HG02642 (cell line): ENCODE results near the gene PRCD.
A peak's percentile ranks its signal among the peaks of the same experiment; 100 is the strongest.
"Not testable (repeated sequence)": the region's sequence is repeated elsewhere in the genome, so short reads cannot be mapped to it uniquely, and the experiment has no call there.

Source experiments
- ATAC-seq: cut with Tn5 transposase; IDR thresholded peaks from one replicate; pipeline ENCODE4 v1.9.1; 2021; ENCODE audit warnings: mild to moderate bottlenecking; ENCODE audit not compliant: unreplicated experiment, poor library complexity

PRCD gene

DNA sequence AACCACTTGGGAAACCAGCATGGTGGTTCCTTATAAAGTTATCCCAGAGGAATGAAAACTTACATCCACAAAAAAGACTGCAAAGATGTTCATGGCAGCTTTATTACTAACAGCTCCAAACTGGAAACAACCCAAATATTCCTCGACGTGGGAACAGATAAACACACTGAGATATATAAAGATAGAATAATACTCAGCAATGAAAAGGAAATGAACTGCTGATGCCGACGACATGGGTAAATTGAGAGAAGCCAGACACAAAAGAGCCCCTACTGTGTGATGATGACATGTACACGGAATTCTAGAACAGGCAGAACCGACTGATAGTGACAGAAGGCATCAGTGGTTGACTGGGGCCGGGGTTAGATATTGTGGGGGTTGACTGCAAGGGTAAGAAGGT lies 9.7 kb downstream of the PRCD start:
- no peak for ATAC-seq

- no peak for ATAC-seq
These were observed 11.1 kb downstream of the PRCD start for GRCh38 chr17:76550712-76551615.

- no peak for ATAC-seq
These were observed 11.8 kb downstream of the PRCD start for GRCh38 chr17:76551685-76552084.

DNA sequence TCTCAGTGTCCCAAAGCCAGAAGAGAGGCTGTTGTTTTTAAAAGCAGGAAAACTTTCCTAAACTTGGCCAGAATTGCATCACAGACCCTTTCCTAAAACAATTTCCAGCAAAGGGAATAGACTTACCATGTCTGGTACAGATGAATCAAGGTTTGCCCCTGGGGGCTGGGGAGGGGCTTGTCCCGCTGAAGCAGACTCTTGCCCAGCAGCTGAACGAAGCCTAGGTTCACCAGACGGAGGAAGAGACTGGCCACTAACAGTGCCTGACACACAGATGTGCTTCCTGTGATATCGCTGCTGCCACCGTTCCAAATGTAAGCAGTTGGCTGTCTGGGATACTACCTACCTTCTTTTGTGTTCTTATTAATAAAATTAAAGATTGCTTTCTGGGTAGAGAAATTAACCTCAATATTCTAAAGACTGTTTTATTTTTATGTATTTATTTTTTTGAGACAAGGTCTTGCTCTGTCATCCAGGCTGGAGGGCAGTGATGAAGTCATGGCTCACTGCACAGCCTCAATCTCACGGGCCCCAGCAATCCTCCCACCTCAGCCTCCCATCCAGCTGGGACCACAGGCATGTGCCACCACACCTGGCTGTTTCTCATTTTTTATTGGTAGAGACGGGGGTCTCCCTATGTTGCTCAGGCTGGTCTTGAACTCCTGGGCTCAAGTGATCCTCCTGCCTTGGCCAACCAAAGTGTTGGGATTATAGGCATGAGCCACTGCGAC lies 13.5 kb downstream of the PRCD start:
- ATAC-seq = no peak

GRCh38 chr17:76554131-76554530 lies 14.3 kb downstream of the PRCD start:
- ATAC-seq = no peak

DNA sequence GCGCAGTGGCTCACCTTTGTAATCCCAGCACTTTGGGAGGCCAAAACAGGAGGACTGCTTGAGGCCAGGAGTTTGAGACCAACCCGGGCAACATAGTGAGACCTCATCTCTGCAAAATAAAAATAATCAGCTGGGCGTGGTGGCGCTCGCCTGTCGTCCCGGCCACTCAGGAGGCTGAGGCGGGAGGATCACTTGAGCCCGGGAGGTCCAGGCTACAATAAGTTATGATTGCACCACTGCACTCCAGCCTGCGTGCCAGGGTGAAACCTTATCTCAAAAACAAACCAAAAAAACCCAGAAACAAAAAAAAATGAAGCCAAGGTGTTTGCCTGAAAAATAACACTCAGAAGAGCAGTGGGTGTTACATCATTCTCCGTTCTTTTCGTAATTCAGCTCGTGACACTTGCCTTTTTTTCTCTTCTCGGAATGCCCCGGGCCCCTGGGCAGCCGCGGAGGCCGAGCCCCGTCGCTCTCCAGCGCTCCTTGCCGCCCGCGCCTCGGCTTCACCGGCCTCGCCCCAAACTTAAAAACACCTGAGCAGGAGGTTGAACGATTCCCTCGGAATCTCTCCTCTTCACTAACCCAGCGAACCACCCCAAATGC lies 17.0 kb downstream of the PRCD start:
- peak; percentile 6 for ATAC-seq

- ATAC-seq = peak; percentile 91
These were observed 17.7 kb downstream of the PRCD start for GRCh38 chr17:76557368-76558197.

- ATAC-seq = no peak
These were observed 18.6 kb downstream of the PRCD start for GRCh38 chr17:76558198-76559095.

DNA sequence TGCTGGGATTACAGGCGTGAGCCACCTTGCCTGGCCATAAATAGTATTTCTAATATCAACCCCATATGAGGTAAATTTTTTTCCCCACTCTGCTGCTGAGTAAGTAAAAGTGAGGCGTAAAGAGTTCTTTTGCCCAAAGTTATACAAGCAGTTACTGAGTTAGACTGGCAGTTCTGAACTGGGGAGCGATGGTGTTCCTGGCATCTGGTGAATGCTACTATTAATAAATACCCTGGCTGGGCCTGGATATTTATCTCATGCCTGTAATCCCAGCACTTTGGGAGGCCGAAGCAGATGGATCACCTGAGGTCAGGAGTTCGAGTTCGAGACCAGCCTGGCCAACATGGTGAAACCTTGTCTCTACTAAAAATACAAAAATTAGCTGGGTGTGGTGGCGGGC lies 19.6 kb downstream of the PRCD start:
- not testable (repeated sequence) for ATAC-seq

GRCh38 chr17:76560036-76560876 lies 20.4 kb downstream of the PRCD start:
- ATAC-seq = no peak

GRCh38 chr17:76560877-76561221 lies 21.0 kb downstream of the PRCD start:
- no peak for ATAC-seq

GRCh38 chr17:76561332-76561731 lies 21.5 kb downstream of the PRCD start:
- ATAC-seq = no peak

DNA sequence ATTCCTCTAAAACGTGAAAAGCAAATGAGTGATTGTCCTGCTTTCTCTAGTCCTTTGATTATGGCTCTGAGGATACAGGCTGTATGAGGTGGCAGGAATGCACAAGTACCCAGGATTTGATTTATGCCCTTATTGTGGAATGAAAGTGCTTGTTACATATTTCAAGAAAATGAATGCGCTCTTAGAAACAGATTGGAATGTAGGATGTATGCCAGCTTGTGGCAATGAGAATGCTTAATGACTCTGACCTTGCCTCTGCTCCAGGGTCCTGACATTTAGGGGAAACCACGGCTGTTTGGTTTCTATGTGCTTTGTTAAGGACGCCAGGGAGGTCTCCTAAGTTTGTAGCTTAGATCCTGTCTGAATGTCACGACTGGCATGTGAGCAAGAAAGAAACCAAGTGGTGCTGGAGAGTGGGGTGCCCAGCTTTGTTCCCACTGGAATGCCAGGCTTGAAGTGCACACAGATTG lies 22.0 kb downstream of the PRCD start:
- ATAC-seq = no peak

DNA sequence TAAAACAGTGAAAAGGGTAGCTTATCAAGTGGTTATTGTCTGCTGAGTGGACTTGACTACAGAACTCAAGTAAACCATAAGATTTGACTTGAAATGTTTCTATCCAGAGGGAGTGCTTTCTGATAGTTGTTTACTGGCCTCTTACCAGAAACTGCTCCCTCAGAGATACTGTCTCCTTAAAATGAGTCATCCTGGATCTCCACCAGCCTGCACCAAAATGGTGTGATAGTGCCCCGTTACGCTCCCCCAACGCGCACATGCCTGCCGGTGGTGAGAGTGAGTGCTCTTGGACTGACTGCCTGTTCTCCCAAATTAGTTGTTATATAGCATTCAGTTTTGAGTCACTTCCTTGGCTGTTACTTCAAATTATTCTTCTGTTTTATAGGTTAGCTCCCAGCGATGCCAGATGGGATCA lies 22.9 kb downstream of the PRCD start:
- no peak for ATAC-seq

DNA sequence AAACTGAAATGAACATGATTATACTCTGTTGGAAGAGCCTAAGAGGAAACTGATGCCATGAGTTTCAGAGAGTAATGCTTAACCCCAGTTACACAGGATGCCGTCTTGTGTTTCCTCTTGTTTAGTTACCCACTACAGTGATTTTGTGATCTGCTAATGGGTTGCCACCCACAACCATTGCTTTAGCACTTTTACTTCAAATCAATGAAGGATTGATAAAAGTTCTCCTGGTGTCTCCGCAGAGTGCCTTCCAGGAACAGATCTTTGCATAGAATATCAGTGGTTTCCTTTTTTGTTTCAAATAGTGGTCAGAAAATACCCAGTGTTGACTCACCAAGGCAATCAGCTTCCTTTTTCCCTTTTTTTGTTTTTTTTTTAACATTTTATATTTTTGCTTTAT lies 23.5 kb downstream of the PRCD start:
- not testable (repeated sequence) for ATAC-seq

- ATAC-seq = not testable (repeated sequence)
These were observed 25.3 kb downstream of the PRCD start for GRCh38 chr17:76564991-76565727.

DNA sequence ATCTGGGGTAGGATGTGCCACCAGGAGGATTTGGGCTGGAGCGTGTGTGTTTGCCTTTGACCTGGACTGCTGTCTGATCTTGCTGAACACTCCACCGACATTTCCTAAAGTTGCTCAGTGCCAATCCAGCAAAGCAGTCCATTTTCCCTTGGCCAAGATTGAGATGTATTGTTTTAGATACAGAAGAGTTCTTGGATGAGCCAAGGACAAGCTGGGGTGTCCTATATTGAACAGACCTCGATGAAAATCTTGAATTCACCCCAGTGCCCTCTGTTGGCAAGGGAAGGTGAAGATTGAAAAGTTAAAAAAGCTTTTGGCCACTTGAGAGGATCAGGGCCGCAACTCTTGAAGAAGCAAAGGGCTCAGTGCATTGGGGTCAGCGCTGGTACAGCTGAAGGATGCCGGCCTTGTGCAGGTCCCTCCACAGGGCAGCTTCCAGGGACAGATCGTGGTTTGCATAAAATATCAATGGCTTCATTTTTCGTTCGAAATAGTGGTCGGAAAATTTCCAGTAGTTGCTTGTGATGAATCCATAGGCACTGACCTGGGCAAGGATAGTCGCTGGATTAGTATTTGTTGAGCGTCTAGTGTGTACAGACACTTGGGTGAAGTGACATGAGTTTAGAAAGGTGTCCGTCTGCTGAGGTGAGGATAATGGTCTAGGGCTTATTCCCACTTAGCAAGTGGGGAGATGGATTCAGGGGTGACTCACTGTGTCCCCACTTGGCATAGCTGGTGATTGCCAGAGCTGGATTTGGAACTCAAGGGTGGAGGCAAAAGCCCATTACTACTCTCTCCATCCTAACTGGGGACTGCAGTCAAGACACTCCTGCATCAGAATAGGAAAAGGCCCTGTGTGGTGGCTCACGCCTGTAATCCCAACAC lies 26.1 kb downstream of the PRCD start:
- no peak for ATAC-seq
